HEK293 (cell line): ENCODE results near the gene FOXO3.

Experiments
- CTCF ChIA-PET: fragments of 350-600 bp; formaldehyde crosslinking; extraction: SDS; loops from one replicate; lab custom pipeline; 2021; ENCODE audit warnings: antibody characterized with exemption; lab: Yijun Ruan, JAX
- POLR2A ChIA-PET: fragments of 300-600 bp; formaldehyde crosslinking; extraction: SDS; loops from one replicate; lab custom pipeline; 2020; ENCODE audit warnings: antibody characterized with exemption, inconsistent platforms; lab: Yijun Ruan, JAX
- H3K27ac ChIP-seq: fragments of 200-500 bp; sonication (Bioruptor generic); 2 replicates; pipeline ENCODE4 v1.5.1; 2014; ENCODE audit warnings: low read depth, low read length, control low read depth, inconsistent platforms; ENCODE audit errors: extremely low read depth
- H3K36me3 ChIP-seq, 2 experiments: fragments of 200-500 bp in 1 of 2; sonication (Bioruptor generic) in 1 of 2; 1 replicate in 1 of 2; 2 replicates in 1 of 2; pipeline ENCODE4 v1.5.1; 2014 to 2017; ENCODE audit warnings: inconsistent platforms in 2 of 2, low read length in 2 of 2; ENCODE audit not compliant: control insufficient read depth in 2 of 2, insufficient read depth in 1 of 2
- H3K4me1 ChIP-seq: fragments of 200-500 bp; sonication (Bioruptor generic); 2 replicates; pipeline ENCODE4 v1.5.1; 2014; ENCODE audit warnings: mild to moderate bottlenecking, low read length, inconsistent platforms; ENCODE audit not compliant: control insufficient read depth, insufficient read depth
- H3K4me3 ChIP-seq: 2 replicates; pipeline ENCODE4 v1.5.1; 2011; ENCODE audit warnings: low read depth, mild to moderate bottlenecking, control low read depth, low read length, moderate library complexity
- H3K9me3 ChIP-seq: fragments of 200-500 bp; sonication (Bioruptor generic); 2 replicates; pipeline ENCODE4 v1.5.1; 2014; ENCODE audit warnings: low read depth, low read length, inconsistent platforms; ENCODE audit not compliant: control insufficient read depth, insufficient read depth
- SP2 ChIP-seq: fragments of 450-650 bp; formaldehyde crosslinking; IDR thresholded peaks from 2 replicates; pipeline ENCODE4 v1.5.1; 2016; ENCODE audit warnings: missing biosample characterization, missing genetic modification characterization
- SP7 ChIP-seq: fragments of 450-650 bp; formaldehyde crosslinking; IDR thresholded peaks from 2 replicates; pipeline ENCODE4 v1.5.1; 2016; ENCODE audit warnings: missing biosample characterization, missing genetic modification characterization
- ZBTB8A ChIP-seq: fragments of 450-650 bp; formaldehyde crosslinking; IDR thresholded peaks from 2 replicates; pipeline ENCODE4 v1.5.1; 2016; ENCODE audit warnings: missing biosample characterization, missing genetic modification characterization
- ZNF184 ChIP-seq: fragments of 450-650 bp; IDR thresholded peaks from 2 replicates; pipeline ENCODE4 v1.5.1; 2018; ENCODE audit warnings: missing biosample characterization, mild to moderate bottlenecking, missing genetic modification characterization
- ZNF2 ChIP-seq: fragments of 450-650 bp; formaldehyde crosslinking; IDR thresholded peaks from 2 replicates; pipeline ENCODE4 v1.5.1; 2016; ENCODE audit warnings: missing biosample characterization, missing genetic modification characterization
- ZNF24 ChIP-seq: fragments of 450-650 bp; formaldehyde crosslinking; IDR thresholded peaks from 2 replicates; pipeline ENCODE4 v1.5.1; 2016; ENCODE audit warnings: missing biosample characterization, missing genetic modification characterization
- ZNF248 ChIP-seq: fragments of 450-650 bp; formaldehyde crosslinking; IDR thresholded peaks from 2 replicates; pipeline ENCODE4 v1.5.1; 2017; ENCODE audit warnings: missing biosample characterization, missing genetic modification characterization
- ZNF394 ChIP-seq: fragments of 450-650 bp; formaldehyde crosslinking; IDR thresholded peaks from 2 replicates; pipeline ENCODE4 v1.5.1; 2016; ENCODE audit warnings: missing biosample characterization, missing genetic modification characterization, mild to moderate bottlenecking, moderate library complexity, borderline replicate concordance
- ZNF555 ChIP-seq: fragments of 450-650 bp; formaldehyde crosslinking; conservative IDR thresholded peaks from 2 replicates; pipeline ENCODE4 v1.5.1; 2017; ENCODE audit warnings: missing biosample characterization, mild to moderate bottlenecking, missing genetic modification characterization, inconsistent platforms
- ZNF654 ChIP-seq: fragments of 450-650 bp; formaldehyde crosslinking; IDR thresholded peaks from 2 replicates; pipeline ENCODE4 v1.5.1; 2016; ENCODE audit warnings: low read depth, missing biosample characterization, missing genetic modification characterization
- ZNF664 ChIP-seq: fragments of 450-650 bp; formaldehyde crosslinking; IDR thresholded peaks from 2 replicates; pipeline ENCODE4 v1.5.1; 2016; ENCODE audit warnings: missing biosample characterization, missing genetic modification characterization
- ZNF768 ChIP-seq: fragments of 450-650 bp; formaldehyde crosslinking; IDR thresholded peaks from 2 replicates; pipeline ENCODE4 v1.5.1; 2018; ENCODE audit warnings: missing biosample characterization, mild to moderate bottlenecking, missing genetic modification characterization
- ZNF843 ChIP-seq: fragments of 450-650 bp; formaldehyde crosslinking; IDR thresholded peaks from 2 replicates; pipeline ENCODE4 v1.5.1; 2016; ENCODE audit warnings: missing biosample characterization, missing genetic modification characterization
- ZXDB ChIP-seq: fragments of 450-650 bp; formaldehyde crosslinking; IDR thresholded peaks from 2 replicates; pipeline ENCODE4 v1.5.1; 2016; ENCODE audit warnings: missing biosample characterization, missing genetic modification characterization
- TF ChIP-seq, protein P1 (sequence below): fragments of 450-650 bp; formaldehyde crosslinking; IDR thresholded peaks from 2 replicates; pipeline ENCODE4 v1.5.1; 2016; ENCODE audit warnings: missing biosample characterization, missing genetic modification characterization
- TF ChIP-seq, protein P2 (sequence below): fragments of 450-650 bp; formaldehyde crosslinking; IDR thresholded peaks from 2 replicates; pipeline ENCODE4 v1.5.1; 2016; ENCODE audit warnings: missing biosample characterization, missing genetic modification characterization
- TF ChIP-seq, protein P3 (sequence below): fragments of 450-650 bp; formaldehyde crosslinking; IDR thresholded peaks from 2 replicates; pipeline ENCODE4 v1.5.1; 2016; ENCODE audit warnings: missing biosample characterization, missing genetic modification characterization
- TF ChIP-seq, protein P4 (sequence below): fragments of 450-650 bp; formaldehyde crosslinking; IDR thresholded peaks from 2 replicates; pipeline ENCODE4; 2016; ENCODE audit warnings: missing biosample characterization, missing genetic modification characterization
- TF ChIP-seq, protein P5 (sequence below): fragments of 450-650 bp; formaldehyde crosslinking; IDR thresholded peaks from 2 replicates; pipeline ENCODE4 v1.5.1; 2016; ENCODE audit warnings: missing biosample characterization, missing genetic modification characterization
- TF ChIP-seq, protein P6 (sequence below): fragments of 450-650 bp; IDR thresholded peaks from 2 replicates; pipeline ENCODE4 v1.5.1; 2018; ENCODE audit warnings: missing biosample characterization, mild to moderate bottlenecking, missing genetic modification characterization

The FOXO3 gene

DNA sequence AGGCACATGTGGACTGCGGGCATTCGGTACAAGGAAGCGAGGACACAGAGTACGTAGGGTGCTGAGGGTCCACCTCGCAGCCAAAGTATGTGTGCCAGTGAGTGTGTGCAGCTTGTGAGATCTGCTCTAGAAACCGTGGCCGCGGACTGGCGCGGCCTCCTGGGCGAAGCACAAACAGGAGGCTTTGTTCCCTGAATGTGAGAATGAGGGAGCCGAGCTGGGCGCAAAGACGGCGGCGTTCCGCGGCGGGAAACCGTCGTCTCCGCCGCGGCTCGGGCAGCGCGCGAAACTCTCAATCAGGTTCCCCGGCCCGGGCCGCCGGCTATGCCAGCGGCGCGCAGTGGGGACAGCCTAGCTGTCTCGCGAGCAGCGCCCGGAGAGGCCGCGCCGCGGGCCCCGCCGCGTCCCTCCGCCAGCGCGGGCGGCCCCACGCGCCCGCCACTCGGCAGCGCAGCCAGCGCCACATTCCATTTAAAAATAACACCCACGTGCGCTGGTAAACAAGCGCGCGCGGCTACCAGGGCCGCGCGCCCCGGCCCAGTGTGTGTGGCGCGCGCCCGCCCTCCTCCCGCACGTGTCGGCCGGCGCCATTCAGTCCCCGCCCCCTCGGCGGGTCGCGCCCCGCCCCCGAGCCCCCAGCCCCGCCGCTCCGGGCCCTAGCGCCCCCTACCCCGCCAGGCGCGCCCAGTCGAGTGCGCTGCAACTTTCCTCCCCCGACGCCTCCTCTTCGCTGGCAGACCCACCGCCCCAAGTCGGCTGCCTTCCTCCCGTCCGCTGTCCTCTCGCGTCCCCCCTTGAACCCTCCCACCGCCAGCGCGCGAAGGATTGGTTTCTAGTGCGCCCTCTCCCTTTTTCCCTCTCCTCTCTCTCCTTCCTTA lies 3.0 kb upstream of the FOXO3 start (continued):
- TF ChIP-seq ZBTB8A (tag by site-specific recombination) (peak; percentile 23), SP2 (tag by site-specific recombination) (no peak), ZNF555 (tag by site-specific recombination) (no peak)
- TF ChIP-seq, protein P1, sequence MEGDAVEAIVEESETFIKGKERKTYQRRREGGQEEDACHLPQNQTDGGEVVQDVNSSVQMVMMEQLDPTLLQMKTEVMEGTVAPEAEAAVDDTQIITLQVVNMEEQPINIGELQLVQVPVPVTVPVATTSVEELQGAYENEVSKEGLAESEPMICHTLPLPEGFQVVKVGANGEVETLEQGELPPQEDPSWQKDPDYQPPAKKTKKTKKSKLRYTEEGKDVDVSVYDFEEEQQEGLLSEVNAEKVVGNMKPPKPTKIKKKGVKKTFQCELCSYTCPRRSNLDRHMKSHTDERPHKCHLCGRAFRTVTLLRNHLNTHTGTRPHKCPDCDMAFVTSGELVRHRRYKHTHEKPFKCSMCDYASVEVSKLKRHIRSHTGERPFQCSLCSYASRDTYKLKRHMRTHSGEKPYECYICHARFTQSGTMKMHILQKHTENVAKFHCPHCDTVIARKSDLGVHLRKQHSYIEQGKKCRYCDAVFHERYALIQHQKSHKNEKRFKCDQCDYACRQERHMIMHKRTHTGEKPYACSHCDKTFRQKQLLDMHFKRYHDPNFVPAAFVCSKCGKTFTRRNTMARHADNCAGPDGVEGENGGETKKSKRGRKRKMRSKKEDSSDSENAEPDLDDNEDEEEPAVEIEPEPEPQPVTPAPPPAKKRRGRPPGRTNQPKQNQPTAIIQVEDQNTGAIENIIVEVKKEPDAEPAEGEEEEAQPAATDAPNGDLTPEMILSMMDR (tag by site-specific recombination): peak; percentile 79

DNA sequence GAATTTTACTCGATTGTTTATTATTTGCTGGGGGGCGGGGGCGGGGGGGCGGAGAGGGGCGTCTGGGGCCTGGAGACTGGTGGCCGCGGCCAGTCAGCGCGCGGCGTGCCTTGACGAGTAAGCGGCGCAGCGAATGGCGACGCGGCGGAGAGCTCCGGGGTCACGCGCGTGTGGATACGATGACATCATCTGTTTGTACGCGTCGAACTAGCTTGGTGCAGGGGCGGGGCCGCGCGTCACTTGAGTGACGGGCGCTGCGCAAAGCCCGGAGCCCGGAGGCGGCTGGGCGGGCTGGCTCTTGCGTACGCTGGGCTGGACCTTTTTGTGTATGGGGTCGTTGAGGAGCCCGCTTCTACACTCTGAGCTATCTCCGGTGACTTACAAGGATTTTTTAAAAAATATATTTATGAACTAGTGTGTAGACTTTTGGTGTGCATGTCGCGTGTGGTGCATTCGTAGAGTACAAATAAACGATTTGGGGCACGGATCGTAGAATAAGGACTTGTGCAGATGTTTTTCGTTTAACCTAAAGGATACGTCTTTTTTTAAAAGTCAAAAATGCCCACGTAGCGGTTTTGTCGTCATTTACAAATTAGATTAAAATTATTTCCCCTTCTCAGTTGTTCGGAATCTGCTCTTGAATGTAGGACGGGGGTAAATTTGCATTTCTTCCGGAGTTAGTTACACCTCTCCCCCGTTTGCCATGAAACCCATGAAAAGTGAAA lies 2.2 kb upstream of the FOXO3 start:
- Histone ChIP-seq H3K36me3 (no peaks in the 10 kb centered on the region), H3K9me3 (no peaks in the 10 kb centered on the region), H3K27ac (peak overlapping the region; percentile 100), H3K4me1 (peaks cover 7% of the 10 kb centered on the region), H3K4me3 (peak overlapping the region; percentile 85)
- POLR2A ChIA-PET: interaction anchor here (0.5 to 1.7 kb wide), 17 partner anchors 9 to 600 kb away, joined by 3 to 10 read pairs (median 4); partner anchors contain the start of genes ARMC2, SEC63, SESN1 and SNX3
- CTCF ChIA-PET: interaction anchor here (0.6 to 1.1 kb wide), 3 partner anchors 195 to 513 kb away, joined by 3 to 8 read pairs (median 4); no protein-coding TSS in a partner anchor
- TF ChIP-seq ZNF394 (peak; percentile 56; the same call in 1 of the 2 replicates), ZNF843 (tag by site-specific recombination) (peak; percentile 57; the same call in 1 of the 2 replicates), ZNF555 (tag by site-specific recombination) (no peak), SP2 (tag by site-specific recombination) (peak; percentile 91), ZBTB8A (tag by site-specific recombination) (peak; percentile 96), ZNF654 (tag by site-specific recombination) (no peak), ZNF768 (tag by site-specific recombination) (no peak), ZNF184 (tag by site-specific recombination) (no peak; the same call in 1 of the 2 replicates), ZNF248 (tag by site-specific recombination) (no peak), ZNF2 (tag by site-specific recombination) (peak; percentile 58; the same call in 1 of the 2 replicates), ZNF664 (tag by site-specific recombination) (0 out of 2 replicates have a peak, but pooled peaks have one; percentile 19), ZNF24 (peak; percentile 56; the same call in 1 of the 2 replicates), ZXDB (tag by site-specific recombination) (peak; percentile 85), SP7 (peak; percentile 91)
- TF ChIP-seq, protein P2, sequence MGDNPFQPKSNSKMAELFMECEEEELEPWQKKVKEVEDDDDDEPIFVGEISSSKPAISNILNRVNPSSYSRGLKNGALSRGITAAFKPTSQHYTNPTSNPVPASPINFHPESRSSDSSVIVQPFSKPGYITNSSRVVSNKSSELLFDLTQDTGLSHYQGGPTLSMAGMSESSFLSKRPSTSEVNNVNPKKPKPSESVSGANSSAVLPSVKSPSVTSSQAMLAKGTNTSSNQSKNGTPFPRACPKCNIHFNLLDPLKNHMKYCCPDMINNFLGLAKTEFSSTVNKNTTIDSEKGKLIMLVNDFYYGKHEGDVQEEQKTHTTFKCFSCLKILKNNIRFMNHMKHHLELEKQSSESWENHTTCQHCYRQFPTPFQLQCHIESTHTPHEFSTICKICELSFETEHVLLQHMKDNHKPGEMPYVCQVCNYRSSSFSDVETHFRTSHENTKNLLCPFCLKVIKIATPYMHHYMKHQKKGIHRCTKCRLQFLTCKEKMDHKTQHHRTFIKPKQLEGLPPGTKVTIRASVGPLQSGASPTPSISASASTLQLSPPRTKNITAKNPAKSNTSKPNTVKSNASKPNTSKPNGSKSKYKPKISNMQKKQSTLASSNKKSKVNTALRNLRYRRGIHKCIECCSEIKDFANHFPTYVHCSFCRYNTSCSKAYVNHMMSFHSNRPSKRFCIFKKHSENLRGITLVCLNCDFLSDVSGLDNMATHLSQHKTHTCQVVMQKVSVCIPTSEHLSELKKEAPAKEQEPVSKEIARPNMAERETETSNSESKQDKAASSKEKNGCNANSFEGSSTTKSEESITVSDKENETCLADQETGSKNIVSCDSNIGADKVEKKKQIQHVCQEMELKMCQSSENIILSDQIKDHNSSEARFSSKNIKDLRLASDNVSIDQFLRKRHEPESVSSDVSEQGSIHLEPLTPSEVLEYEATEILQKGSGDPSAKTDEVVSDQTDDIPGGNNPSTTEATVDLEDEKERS (tag by site-specific recombination): 0 out of 2 replicates have a peak, but pooled peaks have one; percentile 44
- TF ChIP-seq, protein P3, sequence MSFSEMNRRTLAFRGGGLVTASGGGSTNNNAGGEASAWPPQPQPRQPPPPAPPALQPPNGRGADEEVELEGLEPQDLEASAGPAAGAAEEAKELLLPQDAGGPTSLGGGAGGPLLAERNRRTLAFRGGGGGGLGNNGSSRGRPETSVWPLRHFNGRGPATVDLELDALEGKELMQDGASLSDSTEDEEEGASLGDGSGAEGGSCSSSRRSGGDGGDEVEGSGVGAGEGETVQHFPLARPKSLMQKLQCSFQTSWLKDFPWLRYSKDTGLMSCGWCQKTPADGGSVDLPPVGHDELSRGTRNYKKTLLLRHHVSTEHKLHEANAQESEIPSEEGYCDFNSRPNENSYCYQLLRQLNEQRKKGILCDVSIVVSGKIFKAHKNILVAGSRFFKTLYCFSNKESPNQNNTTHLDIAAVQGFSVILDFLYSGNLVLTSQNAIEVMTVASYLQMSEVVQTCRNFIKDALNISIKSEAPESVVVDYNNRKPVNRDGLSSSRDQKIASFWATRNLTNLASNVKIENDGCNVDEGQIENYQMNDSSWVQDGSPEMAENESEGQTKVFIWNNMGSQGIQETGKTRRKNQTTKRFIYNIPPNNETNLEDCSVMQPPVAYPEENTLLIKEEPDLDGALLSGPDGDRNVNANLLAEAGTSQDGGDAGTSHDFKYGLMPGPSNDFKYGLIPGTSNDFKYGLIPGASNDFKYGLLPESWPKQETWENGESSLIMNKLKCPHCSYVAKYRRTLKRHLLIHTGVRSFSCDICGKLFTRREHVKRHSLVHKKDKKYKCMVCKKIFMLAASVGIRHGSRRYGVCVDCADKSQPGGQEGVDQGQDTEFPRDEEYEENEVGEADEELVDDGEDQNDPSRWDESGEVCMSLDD (tag by site-specific recombination): peak; percentile 81; the same call in 1 of the 2 replicates
- TF ChIP-seq, protein P4, sequence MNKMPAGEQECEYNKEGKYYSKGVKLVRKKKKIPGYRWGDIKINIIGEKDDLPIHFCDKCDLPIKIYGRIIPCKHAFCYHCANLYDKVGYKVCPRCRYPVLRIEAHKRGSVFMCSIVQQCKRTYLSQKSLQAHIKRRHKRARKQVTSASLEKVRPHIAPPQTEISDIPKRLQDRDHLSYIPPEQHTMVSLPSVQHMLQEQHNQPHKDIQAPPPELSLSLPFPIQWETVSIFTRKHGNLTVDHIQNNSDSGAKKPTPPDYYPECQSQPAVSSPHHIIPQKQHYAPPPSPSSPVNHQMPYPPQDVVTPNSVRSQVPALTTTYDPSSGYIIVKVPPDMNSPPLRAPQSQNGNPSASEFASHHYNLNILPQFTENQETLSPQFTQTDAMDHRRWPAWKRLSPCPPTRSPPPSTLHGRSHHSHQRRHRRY (tag by site-specific recombination): no peak
- TF ChIP-seq, protein P5, sequence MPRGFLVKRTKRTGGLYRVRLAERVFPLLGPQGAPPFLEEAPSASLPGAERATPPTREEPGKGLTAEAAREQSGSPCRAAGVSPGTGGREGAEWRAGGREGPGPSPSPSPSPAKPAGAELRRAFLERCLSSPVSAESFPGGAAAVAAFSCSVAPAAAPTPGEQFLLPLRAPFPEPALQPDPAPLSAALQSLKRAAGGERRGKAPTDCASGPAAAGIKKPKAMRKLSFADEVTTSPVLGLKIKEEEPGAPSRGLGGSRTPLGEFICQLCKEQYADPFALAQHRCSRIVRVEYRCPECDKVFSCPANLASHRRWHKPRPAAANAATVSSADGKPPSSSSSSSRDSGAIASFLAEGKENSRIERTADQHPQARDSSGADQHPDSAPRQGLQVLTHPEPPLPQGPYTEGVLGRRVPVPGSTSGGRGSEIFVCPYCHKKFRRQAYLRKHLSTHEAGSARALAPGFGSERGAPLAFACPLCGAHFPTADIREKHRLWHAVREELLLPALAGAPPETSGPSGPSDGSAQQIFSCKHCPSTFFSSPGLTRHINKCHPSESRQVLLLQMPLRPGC (tag by site-specific recombination): peak; percentile 70; the same call in 1 of the 2 replicates
- TF ChIP-seq, protein P6, sequence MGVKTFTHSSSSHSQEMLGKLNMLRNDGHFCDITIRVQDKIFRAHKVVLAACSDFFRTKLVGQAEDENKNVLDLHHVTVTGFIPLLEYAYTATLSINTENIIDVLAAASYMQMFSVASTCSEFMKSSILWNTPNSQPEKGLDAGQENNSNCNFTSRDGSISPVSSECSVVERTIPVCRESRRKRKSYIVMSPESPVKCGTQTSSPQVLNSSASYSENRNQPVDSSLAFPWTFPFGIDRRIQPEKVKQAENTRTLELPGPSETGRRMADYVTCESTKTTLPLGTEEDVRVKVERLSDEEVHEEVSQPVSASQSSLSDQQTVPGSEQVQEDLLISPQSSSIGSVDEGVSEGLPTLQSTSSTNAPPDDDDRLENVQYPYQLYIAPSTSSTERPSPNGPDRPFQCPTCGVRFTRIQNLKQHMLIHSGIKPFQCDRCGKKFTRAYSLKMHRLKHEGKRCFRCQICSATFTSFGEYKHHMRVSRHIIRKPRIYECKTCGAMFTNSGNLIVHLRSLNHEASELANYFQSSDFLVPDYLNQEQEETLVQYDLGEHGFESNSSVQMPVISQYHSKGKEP: peak; percentile 41
